ENCODE data around the gene LEFTY2.
A peak's percentile ranks its signal among the peaks of the same experiment; 100 is the strongest.

Gene LEFTY2

GRCh38 chr1:225963735-225964530, 22.9 kb upstream of the LEFTY2 start:
- DNase-seq (ENCODE audit: low spot score) = no peak
- in situ Hi-C loops (cut with MboI; ENCODE audit: low pct_unique_long_range_greater_than_20kb, low sequenced_read_pairs, unreplicated experiment) = no loop called here
- no peak for TF ChIP-seq CTCF (IDR thresholded peaks at IDR 0.05; ENCODE audit: extremely low read depth, insufficient read depth, missing control alignments)

- in situ Hi-C loops (cut with MboI; ENCODE audit: low pct_unique_long_range_greater_than_20kb, low sequenced_read_pairs, unreplicated experiment) = no loop called here
- DNase-seq (ENCODE audit: low spot score) = peak; percentile 79
- peak; percentile 90 for TF ChIP-seq CTCF (IDR thresholded peaks at IDR 0.05; ENCODE audit: extremely low read depth, insufficient read depth, missing control alignments)
Measured at GRCh38 chr1:225962440-225962975, 21.5 kb upstream of the LEFTY2 start.

- in situ Hi-C loops (cut with MboI; ENCODE audit: low pct_unique_long_range_greater_than_20kb, low sequenced_read_pairs, unreplicated experiment) = no loop called here
- no peak for TF ChIP-seq CTCF (IDR thresholded peaks at IDR 0.05; ENCODE audit: extremely low read depth, insufficient read depth, missing control alignments)
- no peak for DNase-seq (ENCODE audit: low spot score)
Measured at GRCh38 chr1:225961659-225962439, 20.8 kb upstream of the LEFTY2 start.

GRCh38 chr1:225958041-225958440, 17.0 kb upstream of the LEFTY2 start:
- TF ChIP-seq CTCF (IDR thresholded peaks at IDR 0.05; ENCODE audit: extremely low read depth, insufficient read depth, missing control alignments) = no peak
- DNase-seq (ENCODE audit: low spot score) = no peak
- in situ Hi-C loops (cut with MboI; ENCODE audit: low pct_unique_long_range_greater_than_20kb, low sequenced_read_pairs, unreplicated experiment) = no loop called here

- in situ Hi-C loops (cut with MboI; ENCODE audit: low pct_unique_long_range_greater_than_20kb, low sequenced_read_pairs, unreplicated experiment) = no loop called here
- DNase-seq (ENCODE audit: low spot score) = no peak
- TF ChIP-seq CTCF (IDR thresholded peaks at IDR 0.05; ENCODE audit: extremely low read depth, insufficient read depth, missing control alignments) = no peak
Measured at GRCh38 chr1:225954753-225955152, 13.7 kb upstream of the LEFTY2 start.

GRCh38 chr1:225953315-225953714, 12.3 kb upstream of the LEFTY2 start:
- no peak for DNase-seq (ENCODE audit: low spot score)
- in situ Hi-C loops (cut with MboI; ENCODE audit: low pct_unique_long_range_greater_than_20kb, low sequenced_read_pairs, unreplicated experiment) = no loop called here
- TF ChIP-seq CTCF (IDR thresholded peaks at IDR 0.05; ENCODE audit: extremely low read depth, insufficient read depth, missing control alignments) = no peak
